HepG2 (cell line): Measurements from ENCODE around the gene AGAP3. TPM values are rescaled to one million over a fixed set of nuclear protein-coding genes. Genes with fewer than 3 reads are reported as not detected.

Experiments used
- ATF1 ChIP-seq: IDR thresholded peaks from 2 replicates; pipeline ENCODE4 v1.6.1; 2016; ENCODE audit warnings: mild to moderate bottlenecking, control low read depth
- EEA1 ChIP-seq: sonication (generic); formaldehyde crosslinking; IDR thresholded peaks from 2 replicates; pipeline ENCODE4 v1.5.1; 2020; ENCODE audit warnings: mild to moderate bottlenecking, missing genetic modification reagents, borderline replicate concordance
- ETV6 ChIP-seq: sonication (generic); formaldehyde crosslinking; conservative IDR thresholded peaks from 2 replicates; pipeline ENCODE4 v1.4.0; 2020; ENCODE audit warnings: missing genetic modification reagents
- KDM1A ChIP-seq: IDR thresholded peaks from 2 replicates; pipeline ENCODE4 v1.6.1; 2016; ENCODE audit warnings: missing compliant biosample characterization
- MYC ChIP-seq: sonication (generic); formaldehyde crosslinking; IDR thresholded peaks from 2 replicates; pipeline ENCODE4 v1.9.0; 2021; ENCODE audit warnings: missing genetic modification reagents, borderline replicate concordance
- SRSF9 ChIP-seq: fragments of 200-400 bp; formaldehyde crosslinking; IDR thresholded peaks from 2 replicates; pipeline ENCODE4 v1.6.1; 2018; ENCODE audit warnings: borderline replicate concordance, mild to moderate bottlenecking, low read depth, low read length; ENCODE audit not compliant: insufficient read depth, poor library complexity, severe bottlenecking
- TP53 ChIP-seq: sonication (generic); formaldehyde crosslinking; conservative IDR thresholded peaks from 2 replicates; pipeline ENCODE4 v1.4.0; 2020; ENCODE audit warnings: missing genetic modification reagents
- ZFY ChIP-seq: sonication (generic); formaldehyde crosslinking; IDR thresholded peaks from 2 replicates; pipeline ENCODE4 v1.4.0; 2020; ENCODE audit warnings: missing genetic modification reagents
- ZMAT3 ChIP-seq: sonication (generic); formaldehyde crosslinking; conservative IDR thresholded peaks from 2 replicates; pipeline ENCODE4 v1.7.0; 2021; ENCODE audit warnings: missing genetic modification reagents
- ZNF274 ChIP-seq: sonication (generic); formaldehyde crosslinking; IDR thresholded peaks from 2 replicates; pipeline ENCODE4 v1.5.1; 2020; ENCODE audit warnings: mild to moderate bottlenecking, missing genetic modification reagents
- ZNF510 ChIP-seq: sonication (generic); formaldehyde crosslinking; IDR thresholded peaks from 2 replicates; pipeline ENCODE4 v1.4.0; 2020; ENCODE audit warnings: low read depth, mild to moderate bottlenecking, missing genetic modification reagents
- polyA plus RNA-seq, 8 experiments: library from polyadenylated mRNA; depleted of rRNA in 3 of 8; stranded (reverse) in 7 of 8; unstranded in 1 of 8; fragments of >200 nt; fragmentation: Illumina TruSeq in 4 of 8; extraction: Trizol in 4 of 8; gene quantifications; 2 replicates each; pipeline versions ENCODE4 v1.2.1 to v1.2.3, GENCODE V29; 2011 to 2016; ENCODE audit warnings: low read depth in 4 of 8, missing spikeins in 1 of 8, mixed read lengths in 1 of 8; ENCODE audit not compliant: insufficient read depth in 1 of 8
- total RNA-seq, 5 experiments: library from RNA; depleted of rRNA; stranded (reverse); fragments of >200 nt; fragmentation: Illumina TruSeq; extraction: Trizol; gene quantifications; 2 replicates each; pipeline ENCODE4 v1.2.3, GENCODE V29; 2016; ENCODE audit warnings: low read depth in 1 of 5
- TF ChIP-seq, protein P1 (sequence below): sonication (generic); formaldehyde crosslinking; IDR thresholded peaks from 2 replicates; pipeline ENCODE4 v1.4.0; 2020; ENCODE audit warnings: low read depth, mild to moderate bottlenecking, missing genetic modification reagents
- TF ChIP-seq, protein P2 (sequence below): sonication (generic); formaldehyde crosslinking; IDR thresholded peaks from 2 replicates; pipeline ENCODE4 v1.5.0; 2020; ENCODE audit warnings: missing genetic modification reagents
- TF ChIP-seq, protein P3 (sequence below): sonication (generic); formaldehyde crosslinking; IDR thresholded peaks from 2 replicates; pipeline ENCODE4 v1.4.0; 2020; ENCODE audit warnings: missing genetic modification reagents, borderline replicate concordance
- TF ChIP-seq, protein P4 (sequence below): IDR thresholded peaks from 2 replicates; pipeline ENCODE4 v1.6.1; 2016; ENCODE audit warnings: mild to moderate bottlenecking
- TF ChIP-seq, protein P5 (sequence below): sonication (generic); formaldehyde crosslinking; IDR thresholded peaks from 2 replicates; pipeline ENCODE4 v1.5.0; 2020; ENCODE audit warnings: mild to moderate bottlenecking, low read depth, missing genetic modification reagents, borderline replicate concordance
- TF ChIP-seq, protein P6 (sequence below): sonication (generic); formaldehyde crosslinking; IDR thresholded peaks from 2 replicates; pipeline ENCODE4 v1.4.0; 2020; ENCODE audit warnings: missing genetic modification reagents

AGAP3 gene
- total and polyA plus RNA-seq, 2 of the 13 experiments (the other 11 are each of a cell fraction or from before 2014, with no cell fraction given) = 31.3 to 61.4 TPM

DNA sequence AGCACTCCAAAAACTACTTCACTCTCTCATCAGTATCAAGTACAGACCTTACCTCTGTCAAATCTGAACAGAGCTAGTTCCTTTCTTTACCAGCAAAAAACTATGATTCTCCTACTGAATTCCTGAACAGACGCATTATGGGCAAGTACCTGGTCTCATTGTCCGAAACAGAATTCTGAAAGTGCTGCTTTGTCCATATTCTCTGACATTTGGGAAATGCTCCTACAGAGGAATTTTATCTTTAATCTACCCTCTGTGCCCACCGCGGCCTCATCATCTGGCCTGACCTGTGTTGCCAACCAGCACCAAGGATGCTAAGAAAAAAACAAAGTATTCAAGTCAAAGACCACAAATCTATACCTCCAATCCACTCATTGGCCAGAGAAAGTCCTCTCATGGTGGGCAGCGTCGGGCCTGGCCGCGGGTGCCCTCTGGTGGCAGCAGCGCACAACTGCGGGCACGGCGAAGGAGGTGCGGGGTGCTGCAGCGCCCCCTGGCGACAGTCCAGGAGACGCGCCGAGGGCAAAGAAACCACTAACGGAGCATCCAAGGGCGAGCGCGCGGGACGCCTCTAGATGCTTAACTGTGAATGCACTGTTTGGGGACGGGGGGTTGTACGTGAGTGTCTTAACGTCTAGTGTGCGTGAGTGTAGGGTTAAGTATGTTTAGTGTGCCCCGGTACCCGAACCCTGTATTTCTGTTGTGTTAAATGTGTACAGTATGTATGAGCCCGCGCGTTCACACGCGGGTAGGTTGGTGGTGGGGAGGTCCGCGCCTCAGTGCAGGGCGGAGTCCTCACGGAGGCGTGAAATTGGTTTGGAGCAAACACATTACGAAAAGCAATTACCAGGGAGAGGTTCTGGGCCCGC is 86.2 kb downstream of the AGAP3 start (continued):
- TF ChIP-seq, protein P1, sequence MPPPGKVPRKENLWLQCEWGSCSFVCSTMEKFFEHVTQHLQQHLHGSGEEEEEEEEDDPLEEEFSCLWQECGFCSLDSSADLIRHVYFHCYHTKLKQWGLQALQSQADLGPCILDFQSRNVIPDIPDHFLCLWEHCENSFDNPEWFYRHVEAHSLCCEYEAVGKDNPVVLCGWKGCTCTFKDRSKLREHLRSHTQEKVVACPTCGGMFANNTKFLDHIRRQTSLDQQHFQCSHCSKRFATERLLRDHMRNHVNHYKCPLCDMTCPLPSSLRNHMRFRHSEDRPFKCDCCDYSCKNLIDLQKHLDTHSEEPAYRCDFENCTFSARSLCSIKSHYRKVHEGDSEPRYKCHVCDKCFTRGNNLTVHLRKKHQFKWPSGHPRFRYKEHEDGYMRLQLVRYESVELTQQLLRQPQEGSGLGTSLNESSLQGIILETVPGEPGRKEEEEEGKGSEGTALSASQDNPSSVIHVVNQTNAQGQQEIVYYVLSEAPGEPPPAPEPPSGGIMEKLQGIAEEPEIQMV (CRISPR knock-in tag) = no peak
- TF ChIP-seq ZNF510 (CRISPR knock-in tag) (no peak), ATF1 (CRISPR knock-in tag) (no peak), ZMAT3 (no peak), ETV6 (CRISPR knock-in tag) (no peak), SRSF9 (no peak), ZFY (CRISPR knock-in tag) (no peak), EEA1 (CRISPR knock-in tag) (no peak), ZNF274 (CRISPR knock-in tag) (0 out of 2 replicates have a peak, but pooled peaks have one; percentile 33), MYC (0 out of 2 replicates have a peak, but pooled peaks have one; percentile 25), TP53 (no peak), KDM1A (CRISPR knock-in tag) (no peak)
- TF ChIP-seq, protein P2, sequence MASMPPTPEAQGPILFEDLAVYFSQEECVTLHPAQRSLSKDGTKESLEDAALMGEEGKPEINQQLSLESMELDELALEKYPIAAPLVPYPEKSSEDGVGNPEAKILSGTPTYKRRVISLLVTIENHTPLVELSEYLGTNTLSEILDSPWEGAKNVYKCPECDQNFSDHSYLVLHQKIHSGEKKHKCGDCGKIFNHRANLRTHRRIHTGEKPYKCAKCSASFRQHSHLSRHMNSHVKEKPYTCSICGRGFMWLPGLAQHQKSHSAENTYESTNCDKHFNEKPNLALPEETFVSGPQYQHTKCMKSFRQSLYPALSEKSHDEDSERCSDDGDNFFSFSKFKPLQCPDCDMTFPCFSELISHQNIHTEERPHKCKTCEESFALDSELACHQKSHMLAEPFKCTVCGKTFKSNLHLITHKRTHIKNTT (CRISPR knock-in tag) = no peak
- TF ChIP-seq, protein P3, sequence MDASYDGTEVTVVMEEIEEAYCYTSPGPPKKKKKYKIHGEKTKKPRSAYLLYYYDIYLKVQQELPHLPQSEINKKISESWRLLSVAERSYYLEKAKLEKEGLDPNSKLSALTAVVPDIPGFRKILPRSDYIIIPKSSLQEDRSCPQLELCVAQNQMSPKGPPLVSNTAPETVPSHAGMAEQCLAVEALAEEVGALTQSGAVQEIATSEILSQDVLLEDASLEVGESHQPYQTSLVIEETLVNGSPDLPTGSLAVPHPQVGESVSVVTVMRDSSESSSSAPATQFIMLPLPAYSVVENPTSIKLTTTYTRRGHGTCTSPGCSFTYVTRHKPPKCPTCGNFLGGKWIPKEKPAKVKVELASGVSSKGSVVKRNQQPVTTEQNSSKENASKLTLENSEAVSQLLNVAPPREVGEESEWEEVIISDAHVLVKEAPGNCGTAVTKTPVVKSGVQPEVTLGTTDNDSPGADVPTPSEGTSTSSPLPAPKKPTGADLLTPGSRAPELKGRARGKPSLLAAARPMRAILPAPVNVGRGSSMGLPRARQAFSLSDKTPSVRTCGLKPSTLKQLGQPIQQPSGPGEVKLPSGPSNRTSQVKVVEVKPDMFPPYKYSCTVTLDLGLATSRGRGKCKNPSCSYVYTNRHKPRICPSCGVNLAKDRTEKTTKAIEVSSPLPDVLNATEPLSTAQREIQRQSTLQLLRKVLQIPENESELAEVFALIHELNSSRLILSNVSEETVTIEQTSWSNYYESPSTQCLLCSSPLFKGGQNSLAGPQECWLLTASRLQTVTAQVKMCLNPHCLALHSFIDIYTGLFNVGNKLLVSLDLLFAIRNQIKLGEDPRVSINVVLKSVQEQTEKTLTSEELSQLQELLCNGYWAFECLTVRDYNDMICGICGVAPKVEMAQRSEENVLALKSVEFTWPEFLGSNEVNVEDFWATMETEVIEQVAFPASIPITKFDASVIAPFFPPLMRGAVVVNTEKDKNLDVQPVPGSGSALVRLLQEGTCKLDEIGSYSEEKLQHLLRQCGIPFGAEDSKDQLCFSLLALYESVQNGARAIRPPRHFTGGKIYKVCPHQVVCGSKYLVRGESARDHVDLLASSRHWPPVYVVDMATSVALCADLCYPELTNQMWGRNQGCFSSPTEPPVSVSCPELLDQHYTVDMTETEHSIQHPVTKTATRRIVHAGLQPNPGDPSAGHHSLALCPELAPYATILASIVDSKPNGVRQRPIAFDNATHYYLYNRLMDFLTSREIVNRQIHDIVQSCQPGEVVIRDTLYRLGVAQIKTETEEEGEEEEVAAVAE = peak; percentile 56; the same call in 1 of the 2 replicates
- TF ChIP-seq, protein P4, sequence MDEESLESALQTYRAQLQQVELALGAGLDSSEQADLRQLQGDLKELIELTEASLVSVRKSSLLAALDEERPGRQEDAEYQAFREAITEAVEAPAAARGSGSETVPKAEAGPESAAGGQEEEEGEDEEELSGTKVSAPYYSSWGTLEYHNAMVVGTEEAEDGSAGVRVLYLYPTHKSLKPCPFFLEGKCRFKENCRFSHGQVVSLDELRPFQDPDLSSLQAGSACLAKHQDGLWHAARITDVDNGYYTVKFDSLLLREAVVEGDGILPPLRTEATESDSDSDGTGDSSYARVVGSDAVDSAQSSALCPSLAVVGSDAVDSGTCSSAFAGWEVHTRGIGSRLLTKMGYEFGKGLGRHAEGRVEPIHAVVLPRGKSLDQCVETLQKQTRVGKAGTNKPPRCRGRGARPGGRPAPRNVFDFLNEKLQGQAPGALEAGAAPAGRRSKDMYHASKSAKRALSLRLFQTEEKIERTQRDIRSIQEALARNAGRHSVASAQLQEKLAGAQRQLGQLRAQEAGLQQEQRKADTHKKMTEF (CRISPR knock-in tag) = peak; percentile 41; the same call in 1 of the 2 replicates
- TF ChIP-seq, protein P5, sequence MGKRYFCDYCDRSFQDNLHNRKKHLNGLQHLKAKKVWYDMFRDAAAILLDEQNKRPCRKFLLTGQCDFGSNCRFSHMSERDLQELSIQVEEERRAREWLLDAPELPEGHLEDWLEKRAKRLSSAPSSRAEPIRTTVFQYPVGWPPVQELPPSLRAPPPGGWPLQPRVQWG = no peak
- TF ChIP-seq, protein P6, sequence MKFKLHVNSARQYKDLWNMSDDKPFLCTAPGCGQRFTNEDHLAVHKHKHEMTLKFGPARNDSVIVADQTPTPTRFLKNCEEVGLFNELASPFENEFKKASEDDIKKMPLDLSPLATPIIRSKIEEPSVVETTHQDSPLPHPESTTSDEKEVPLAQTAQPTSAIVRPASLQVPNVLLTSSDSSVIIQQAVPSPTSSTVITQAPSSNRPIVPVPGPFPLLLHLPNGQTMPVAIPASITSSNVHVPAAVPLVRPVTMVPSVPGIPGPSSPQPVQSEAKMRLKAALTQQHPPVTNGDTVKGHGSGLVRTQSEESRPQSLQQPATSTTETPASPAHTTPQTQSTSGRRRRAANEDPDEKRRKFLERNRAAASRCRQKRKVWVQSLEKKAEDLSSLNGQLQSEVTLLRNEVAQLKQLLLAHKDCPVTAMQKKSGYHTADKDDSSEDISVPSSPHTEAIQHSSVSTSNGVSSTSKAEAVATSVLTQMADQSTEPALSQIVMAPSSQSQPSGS (CRISPR knock-in tag) = peak; percentile 74
